HEK293 (cell line): Measurements from ENCODE around the gene B4GALT6.
A peak's percentile ranks its signal among the peaks of the same experiment; 100 is the strongest.

Experiments
- CTCF ChIA-PET: fragments of 350-600 bp; formaldehyde crosslinking; extraction: SDS; loops from one replicate; lab custom pipeline; 2021; ENCODE audit warnings: antibody characterized with exemption; lab: Yijun Ruan, JAX
- POLR2A ChIA-PET: fragments of 300-600 bp; formaldehyde crosslinking; extraction: SDS; loops from one replicate; lab custom pipeline; 2020; ENCODE audit warnings: antibody characterized with exemption, inconsistent platforms; lab: Yijun Ruan, JAX
- H3K27ac ChIP-seq: fragments of 200-500 bp; sonication (Bioruptor generic); 2 replicates; pipeline ENCODE4 v1.5.1; 2014; ENCODE audit warnings: low read depth, low read length, control low read depth, inconsistent platforms; ENCODE audit errors: extremely low read depth
- H3K36me3 ChIP-seq, 2 experiments: fragments of 200-500 bp in 1 of 2; sonication (Bioruptor generic) in 1 of 2; 1 replicate in 1 of 2; 2 replicates in 1 of 2; pipeline ENCODE4 v1.5.1; 2014 to 2017; ENCODE audit warnings: inconsistent platforms in 2 of 2, low read length in 2 of 2; ENCODE audit not compliant: control insufficient read depth in 2 of 2, insufficient read depth in 1 of 2
- H3K4me1 ChIP-seq: fragments of 200-500 bp; sonication (Bioruptor generic); 2 replicates; pipeline ENCODE4 v1.5.1; 2014; ENCODE audit warnings: mild to moderate bottlenecking, low read length, inconsistent platforms; ENCODE audit not compliant: control insufficient read depth, insufficient read depth
- H3K4me3 ChIP-seq: 2 replicates; pipeline ENCODE4 v1.5.1; 2011; ENCODE audit warnings: low read depth, mild to moderate bottlenecking, control low read depth, low read length, moderate library complexity
- H3K9me3 ChIP-seq: fragments of 200-500 bp; sonication (Bioruptor generic); 2 replicates; pipeline ENCODE4 v1.5.1; 2014; ENCODE audit warnings: low read depth, low read length, inconsistent platforms; ENCODE audit not compliant: control insufficient read depth, insufficient read depth
- GLI2 ChIP-seq: fragments of 450-650 bp; formaldehyde crosslinking; IDR thresholded peaks from 2 replicates; pipeline ENCODE4; 2017; ENCODE audit warnings: missing biosample characterization, missing genetic modification characterization, low read depth, borderline replicate concordance
- GLIS1 ChIP-seq: fragments of 450-650 bp; formaldehyde crosslinking; IDR thresholded peaks from 2 replicates; pipeline ENCODE4 v1.5.1; 2016; ENCODE audit warnings: missing biosample characterization, missing genetic modification characterization
- HOXA7 ChIP-seq: sonication (generic); formaldehyde crosslinking; IDR thresholded peaks from 2 replicates; pipeline ENCODE4 v1.8.1; 2022; ENCODE audit warnings: missing genetic modification reagents, borderline replicate concordance
- KLF10 ChIP-seq: fragments of 450-650 bp; IDR thresholded peaks from 2 replicates; pipeline ENCODE4 v1.5.1; 2018; ENCODE audit warnings: missing biosample characterization, mild to moderate bottlenecking, missing genetic modification characterization
- OVOL3 ChIP-seq: fragments of 450-650 bp; formaldehyde crosslinking; IDR thresholded peaks from 2 replicates; pipeline ENCODE4 v1.5.1; 2016; ENCODE audit warnings: missing biosample characterization, missing genetic modification characterization
- PBX3 ChIP-seq: sonication (generic); formaldehyde crosslinking; IDR thresholded peaks from 2 replicates; pipeline ENCODE4 v1.8.1; 2022; ENCODE audit warnings: mild to moderate bottlenecking, moderate library complexity, missing genetic modification reagents
- PRDM1 ChIP-seq: fragments of 450-650 bp; formaldehyde crosslinking; IDR thresholded peaks from 2 replicates; pipeline ENCODE4; 2016; ENCODE audit warnings: missing biosample characterization, missing genetic modification characterization
- PRDM6 ChIP-seq: fragments of 450-650 bp; formaldehyde crosslinking; IDR thresholded peaks from 2 replicates; pipeline ENCODE4 v1.5.1; 2017; ENCODE audit warnings: missing biosample characterization, missing genetic modification characterization
- SCRT1 ChIP-seq: fragments of 450-650 bp; formaldehyde crosslinking; IDR thresholded peaks from 2 replicates; pipeline ENCODE4 v1.5.1; 2016; ENCODE audit warnings: missing biosample characterization, missing genetic modification characterization, borderline replicate concordance
- ZBTB6 ChIP-seq: fragments of 450-650 bp; formaldehyde crosslinking; IDR thresholded peaks from 2 replicates; pipeline ENCODE4 v1.5.1; 2017; ENCODE audit warnings: missing biosample characterization, missing genetic modification characterization
- ZNF280C ChIP-seq: fragments of 450-650 bp; formaldehyde crosslinking; IDR thresholded peaks from 2 replicates; pipeline ENCODE4 v1.5.1; 2016; ENCODE audit warnings: missing biosample characterization, missing genetic modification characterization
- ZNF335 ChIP-seq: fragments of 450-650 bp; formaldehyde crosslinking; conservative IDR thresholded peaks from 2 replicates; pipeline ENCODE4 v1.5.1; 2016; ENCODE audit warnings: missing biosample characterization, missing genetic modification characterization
- ZNF350 ChIP-seq: fragments of 450-650 bp; formaldehyde crosslinking; IDR thresholded peaks from 2 replicates; pipeline ENCODE4 v1.5.0; 2017; ENCODE audit warnings: missing biosample characterization, mild to moderate bottlenecking, missing genetic modification characterization
- ZNF530 ChIP-seq: fragments of 450-650 bp; formaldehyde crosslinking; IDR thresholded peaks from 2 replicates; pipeline ENCODE4 v1.5.1; 2016; ENCODE audit warnings: low read depth, missing biosample characterization, missing genetic modification characterization
- ZNF549 ChIP-seq: fragments of 450-650 bp; IDR thresholded peaks from 2 replicates; pipeline ENCODE4 v1.5.1; 2018; ENCODE audit warnings: missing biosample characterization, missing genetic modification characterization, mild to moderate bottlenecking, inconsistent platforms, moderate library complexity
- ZNF629 ChIP-seq: fragments of 450-650 bp; formaldehyde crosslinking; IDR thresholded peaks from 2 replicates; pipeline ENCODE4 v1.5.1; 2017; ENCODE audit warnings: missing biosample characterization, missing genetic modification characterization
- ZNF677 ChIP-seq: fragments of 450-650 bp; IDR thresholded peaks from 2 replicates; pipeline ENCODE4 v1.5.0; 2018; ENCODE audit warnings: missing biosample characterization, mild to moderate bottlenecking, missing genetic modification characterization, moderate library complexity
- ZNF791 ChIP-seq: fragments of 450-650 bp; formaldehyde crosslinking; IDR thresholded peaks from 2 replicates; pipeline ENCODE4 v1.5.1; 2016; ENCODE audit warnings: missing biosample characterization, missing genetic modification characterization

Gene B4GALT6

GRCh38 chr18:31677592-31677991 is 6.8 kb downstream of the B4GALT6 start:
- POLR2A ChIA-PET: no interaction called here
- TF ChIP-seq GLI2 (tag by site-specific recombination) (no peak), SCRT1 (tag by site-specific recombination) (no peak), PRDM1 (tag by site-specific recombination) (no peak), HOXA7 (CRISPR knock-in tag) (no peak), ZNF629 (no peak), ZNF677 (tag by site-specific recombination) (no peak), PBX3 (CRISPR knock-in tag) (no peak), ZNF350 (no peak), ZNF791 (tag by site-specific recombination) (no peak), ZNF530 (tag by site-specific recombination) (no peak), OVOL3 (tag by site-specific recombination) (no peak)

GRCh38 chr18:31675404-31675803 is 9.0 kb downstream of the B4GALT6 start:
- Histone ChIP-seq H3K36me3 (no peaks in the 10 kb centered on the region), H3K4me1 (peaks cover 5% of the 10 kb centered on the region; the same call in 1 of the 2 replicates), H3K4me3 (no peak overlapping the region), H3K27ac (no peak overlapping the region), H3K9me3 (no peaks in the 10 kb centered on the region)
- ChIA-PET POLR2A (no interaction called here), CTCF (interaction anchor here (0.9 kb wide), 1 partner anchor 111 kb away, joined by 3 read pairs; no protein-coding TSS in a partner anchor)
- TF ChIP-seq SCRT1 (tag by site-specific recombination) (no peak), GLIS1 (tag by site-specific recombination) (no peak), PRDM6 (tag by site-specific recombination) (0 out of 2 replicates have a peak, but pooled peaks have one; percentile 14), ZNF549 (tag by site-specific recombination) (no peak), ZNF335 (tag by site-specific recombination) (no peak)

More at GRCh38 chr18:31677592-31677991, 6.8 kb downstream of the B4GALT6 start:
- H3K4me3 ChIP-seq: no peak overlapping the region
- H3K36me3 ChIP-seq: no peaks in the 10 kb centered on the region
- CTCF ChIA-PET: interaction anchor here (0.7 to 1.2 kb wide), 4 partner anchors 9 to 666 kb away, joined by 3 to 5 read pairs (median 3); no protein-coding TSS in a partner anchor
- H3K4me1 ChIP-seq: peaks cover 2% of the 10 kb centered on the region
- no peaks in the 10 kb centered on the region for H3K9me3 ChIP-seq
- H3K27ac ChIP-seq: no peak overlapping the region

GRCh38 chr18:31672628-31673135 is 11.7 kb downstream of the B4GALT6 start:
- Histone ChIP-seq H3K27ac (no peak overlapping the region), H3K4me3 (no peak overlapping the region), H3K36me3 (no peaks in the 10 kb centered on the region), H3K4me1 (peaks cover 3% of the 10 kb centered on the region; the same call in 1 of the 2 replicates), H3K9me3 (no peaks in the 10 kb centered on the region)
- POLR2A ChIA-PET: no interaction called here
- TF ChIP-seq ZNF280C (tag by site-specific recombination) (no peak), KLF10 (tag by site-specific recombination) (no peak), ZBTB6 (tag by site-specific recombination) (no peak)
- CTCF ChIA-PET: interaction anchor here (1.4 to 2.0 kb wide), 2 partner anchors 8 to 10 kb away, joined by 4 to 9 read pairs; no protein-coding TSS in a partner anchor
